Central memory CD8-positive, alpha-beta T cell (primary cell): ENCODE measurements around the gene BCL7A.
"Not testable (repeated sequence)": the region's sequence is repeated elsewhere in the genome, so short reads cannot be mapped to it uniquely, and the experiment has no call there.

Experiments
- ATAC-seq: fragments of 150-1000 bp; cut with Tn5 transposase; replicated peaks from 2 replicates; pipeline ENCODE4 v1.10.0; 2022; ENCODE audit warnings: mild to moderate bottlenecking, moderate FRiP score, moderate number of reproducible peaks; ENCODE audit not compliant: poor library complexity, severe bottlenecking; ENCODE audit errors: extremely low read depth
- DNase-seq, 2 donors: peaks; one replicate each; pipeline ENCODE4 v3.0.0; 2021; ENCODE audit warnings: low spot score in 2 of 2
- H3K27ac Mint-ChIP-seq: one replicate; pipeline ENCODE4 v1.8.0; 2022; ENCODE audit warnings: low read depth, mild to moderate bottlenecking, moderate library complexity, mixed read lengths
- H3K27me3 Mint-ChIP-seq: one replicate; pipeline ENCODE4 v1.8.0; 2022; ENCODE audit warnings: mixed read lengths
- H3K36me3 Mint-ChIP-seq: one replicate; pipeline ENCODE4 v1.8.0; 2022; ENCODE audit warnings: mild to moderate bottlenecking, moderate library complexity, mixed read lengths; ENCODE audit not compliant: insufficient read depth
- H3K4me1 Mint-ChIP-seq: one replicate; pipeline ENCODE4 v1.8.0; 2022; ENCODE audit warnings: mixed read lengths
- H3K4me3 Mint-ChIP-seq: one replicate; pipeline ENCODE4 v1.8.0; 2022; ENCODE audit warnings: mild to moderate bottlenecking, moderate library complexity, mixed read lengths
- H3K9me3 Mint-ChIP-seq: one replicate; pipeline ENCODE4 v1.8.0; 2022; ENCODE audit warnings: mixed read lengths

Gene BCL7A

DNA sequence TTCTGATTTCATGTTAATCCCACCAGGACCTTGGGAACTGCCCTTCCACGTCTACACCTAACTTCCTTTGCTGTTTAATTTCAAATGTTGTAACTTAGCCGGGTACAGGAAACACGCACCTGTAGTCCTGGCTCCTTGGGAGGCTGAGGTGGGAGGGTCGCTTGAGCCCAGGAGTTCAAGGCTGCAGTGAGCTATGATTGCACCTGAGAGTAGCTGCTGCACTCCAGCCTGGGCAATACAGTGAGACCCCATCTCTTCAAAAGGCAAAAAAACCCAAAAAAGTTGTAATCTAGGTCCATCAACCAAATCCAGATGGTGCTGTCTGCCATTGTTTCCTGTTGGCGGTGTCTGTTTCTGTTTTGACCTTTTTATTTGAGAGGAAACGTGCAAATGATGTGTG is 14.5 kb downstream of the BCL7A start:
- no peak overlapping the region for H3K27ac Mint-ChIP-seq

GRCh38 chr12:122040579-122041386 is 19.1 kb downstream of the BCL7A start:
- H3K4me1 Mint-ChIP-seq = no peaks in the 10 kb centered on the region
- peaks cover 15% of the 10 kb centered on the region for H3K36me3 Mint-ChIP-seq
- H3K4me3 Mint-ChIP-seq = no peak overlapping the region
- H3K9me3 Mint-ChIP-seq = no peaks in the 10 kb centered on the region
- ATAC-seq (no peak), DNase-seq (no peak)
- H3K27ac Mint-ChIP-seq = no peak overlapping the region
- no peaks in the 10 kb centered on the region for H3K27me3 Mint-ChIP-seq

More for the DNA sequence above, 14.5 kb downstream of the BCL7A start:
- no peak overlapping the region for H3K4me3 Mint-ChIP-seq
- no peak for DNase-seq
- H3K27me3 Mint-ChIP-seq = no peaks in the 10 kb centered on the region
- no peak for ATAC-seq
- H3K36me3 Mint-ChIP-seq = peaks cover 8% of the 10 kb centered on the region
- no peaks in the 10 kb centered on the region for H3K9me3 Mint-ChIP-seq
- no peaks in the 10 kb centered on the region for H3K4me1 Mint-ChIP-seq

DNA sequence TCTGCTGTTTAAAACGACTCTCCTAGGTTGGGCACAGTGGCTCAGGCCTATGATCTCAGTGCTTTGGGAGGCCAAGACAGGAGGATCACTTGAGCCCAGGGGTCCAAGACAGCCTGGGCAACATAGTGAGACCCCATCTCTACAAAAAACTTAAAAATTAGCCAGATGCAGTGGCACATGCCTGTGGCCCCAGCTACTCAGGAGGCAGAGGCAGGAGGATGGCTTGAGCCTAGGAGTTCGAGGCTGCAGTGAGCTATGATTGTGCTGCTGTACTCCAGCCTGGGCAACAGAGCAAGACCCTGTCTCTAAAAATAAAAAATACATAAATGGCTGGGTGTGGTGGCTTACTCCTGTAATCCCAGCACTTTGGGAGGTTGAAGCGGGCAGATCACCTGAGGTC is 19.8 kb downstream of the BCL7A start:
- not testable (repeated sequence) for ATAC-seq, H3K4me1 Mint-ChIP-seq, H3K27ac Mint-ChIP-seq, H3K4me3 Mint-ChIP-seq, H3K27me3 Mint-ChIP-seq, H3K9me3 Mint-ChIP-seq, DNase-seq
- peaks cover 16% of the 10 kb centered on the region for H3K36me3 Mint-ChIP-seq

- Mint-ChIP-seq H3K27me3 (no peaks in the 10 kb centered on the region), H3K9me3 (no peaks in the 10 kb centered on the region), H3K36me3 (peaks cover 12% of the 10 kb centered on the region), H3K4me1 (no peaks in the 10 kb centered on the region), H3K27ac (no peak overlapping the region), H3K4me3 (no peak overlapping the region)
- no peak for DNase-seq
- no peak for ATAC-seq
Observed at GRCh38 chr12:122042910-122043309, 21.2 kb downstream of the BCL7A start.

- ATAC-seq = no peak
- Mint-ChIP-seq H3K27me3 (no peaks in the 10 kb centered on the region), H3K36me3 (peaks cover 13% of the 10 kb centered on the region), H3K9me3 (no peaks in the 10 kb centered on the region), H3K4me3 (no peak overlapping the region), H3K27ac (no peak overlapping the region), H3K4me1 (no peaks in the 10 kb centered on the region)
- no peak for DNase-seq
Observed at GRCh38 chr12:122043476-122043875, 21.8 kb downstream of the BCL7A start.

DNA sequence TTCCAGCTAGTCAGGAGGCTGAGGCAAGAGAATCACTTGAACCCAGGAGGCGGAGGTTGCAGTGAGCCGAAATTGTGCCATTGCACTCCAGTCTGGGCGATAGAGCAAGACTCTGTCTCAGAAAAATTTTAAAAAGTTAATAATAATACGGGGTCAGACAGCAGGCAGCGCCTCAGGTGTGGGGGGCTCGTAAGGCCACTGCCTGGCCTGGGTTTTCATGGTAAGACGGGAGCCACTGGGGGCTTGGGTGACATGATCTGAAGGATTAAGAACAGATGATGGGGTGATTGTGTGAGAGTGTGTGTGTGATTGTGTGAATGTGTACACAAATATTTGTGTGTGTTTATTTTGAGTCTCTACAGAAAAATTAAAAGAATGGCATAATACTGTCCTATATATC is 23.6 kb downstream of the BCL7A start:
- H3K4me3 Mint-ChIP-seq = no peak overlapping the region
- H3K9me3 Mint-ChIP-seq = no peaks in the 10 kb centered on the region
- H3K27ac Mint-ChIP-seq = no peak overlapping the region
- ATAC-seq (no peak), DNase-seq (no peak)
- H3K27me3 Mint-ChIP-seq = no peaks in the 10 kb centered on the region
- H3K4me1 Mint-ChIP-seq = no peaks in the 10 kb centered on the region
- peaks cover 13% of the 10 kb centered on the region for H3K36me3 Mint-ChIP-seq

DNA sequence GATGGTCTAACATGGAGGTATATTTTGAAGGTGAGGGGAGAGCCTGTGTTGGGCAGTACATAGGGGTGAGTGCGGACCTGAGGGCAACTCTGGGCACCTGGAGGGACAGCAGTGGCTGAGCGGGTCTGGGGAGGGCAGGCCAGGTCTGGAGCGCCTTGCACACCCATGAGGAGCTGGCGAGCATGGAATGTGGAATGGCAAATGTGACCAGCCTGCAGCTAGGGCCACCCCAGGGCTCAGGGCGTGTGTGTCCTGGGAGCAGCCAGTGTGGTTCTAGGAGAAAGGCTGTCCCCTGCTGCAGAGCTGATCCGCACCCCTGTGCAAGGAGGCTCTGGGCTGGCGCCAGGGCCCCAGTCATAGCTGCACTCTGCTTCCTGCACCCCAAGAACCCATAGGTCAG is 24.5 kb downstream of the BCL7A start:
- no peaks in the 10 kb centered on the region for H3K27me3 Mint-ChIP-seq
- ATAC-seq = no peak
- H3K4me1 Mint-ChIP-seq = no peaks in the 10 kb centered on the region
- H3K9me3 Mint-ChIP-seq = no peaks in the 10 kb centered on the region
- no peak overlapping the region for H3K4me3 Mint-ChIP-seq
- no peak for DNase-seq
- no peak overlapping the region for H3K27ac Mint-ChIP-seq
- peaks cover 13% of the 10 kb centered on the region for H3K36me3 Mint-ChIP-seq

DNA sequence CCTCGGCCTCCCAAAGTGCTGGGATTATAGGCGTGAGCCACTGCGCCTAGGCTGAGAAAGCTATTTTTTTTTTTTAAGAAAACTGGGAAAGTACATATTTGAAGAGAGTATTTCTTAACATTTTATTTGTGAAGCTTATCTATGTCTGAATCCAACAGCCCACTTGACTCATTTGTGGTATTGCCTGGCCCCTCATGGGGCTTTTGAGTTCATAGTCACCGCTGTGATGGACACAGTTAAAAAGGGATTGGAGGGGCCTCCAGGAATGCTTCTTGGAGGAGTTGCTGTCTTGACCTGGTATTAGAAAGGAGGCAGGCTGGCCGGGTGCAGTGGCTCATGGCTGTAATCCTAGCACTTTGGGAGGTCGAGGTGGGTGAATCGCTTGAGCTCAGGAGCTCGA is 26.5 kb downstream of the BCL7A start:
- Mint-ChIP-seq H3K27me3 (no peaks in the 10 kb centered on the region), H3K27ac (no peak overlapping the region), H3K4me3 (no peak overlapping the region), H3K36me3 (peaks cover 10% of the 10 kb centered on the region), H3K4me1 (no peaks in the 10 kb centered on the region), H3K9me3 (no peaks in the 10 kb centered on the region)
- ATAC-seq (no peak), DNase-seq (no peak)

DNA sequence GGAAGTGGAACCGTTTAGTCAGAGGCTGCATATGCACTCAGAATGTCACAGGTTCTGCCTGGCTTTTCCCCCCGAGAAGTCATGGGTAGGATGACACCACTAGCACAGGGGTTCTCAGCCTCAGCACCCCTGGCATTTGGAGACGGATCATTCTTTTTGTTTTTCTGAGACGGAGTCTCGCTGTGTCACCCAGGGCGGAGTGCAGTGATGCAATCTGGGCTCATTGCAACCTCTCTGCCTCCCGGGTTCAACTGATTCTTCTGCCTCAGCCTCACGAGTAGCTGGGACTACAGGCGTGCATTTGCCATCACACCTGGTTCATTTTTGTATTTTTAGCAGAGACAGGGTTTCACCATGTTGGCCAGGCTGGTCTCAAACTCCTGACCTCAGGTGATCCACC is 28.1 kb downstream of the BCL7A start:
- Mint-ChIP-seq H3K9me3 (no peaks in the 10 kb centered on the region), H3K36me3 (peaks cover 5% of the 10 kb centered on the region), H3K27ac (no peak overlapping the region), H3K4me1 (no peaks in the 10 kb centered on the region), H3K27me3 (no peaks in the 10 kb centered on the region), H3K4me3 (no peak overlapping the region)
- ATAC-seq = no peak
- no peak for DNase-seq

- no peaks in the 10 kb centered on the region for H3K9me3 Mint-ChIP-seq
- H3K4me1 Mint-ChIP-seq = no peaks in the 10 kb centered on the region
- DNase-seq = no peak
- H3K27me3 Mint-ChIP-seq = no peaks in the 10 kb centered on the region
- no peak for ATAC-seq
- peaks cover 5% of the 10 kb centered on the region for H3K36me3 Mint-ChIP-seq
- no peak overlapping the region for H3K27ac Mint-ChIP-seq
- H3K4me3 Mint-ChIP-seq = no peak overlapping the region
Observed at GRCh38 chr12:122050706-122051105, 29.0 kb downstream of the BCL7A start.

- Mint-ChIP-seq H3K9me3 (no peaks in the 10 kb centered on the region), H3K4me1 (no peaks in the 10 kb centered on the region), H3K27me3 (no peaks in the 10 kb centered on the region), H3K36me3 (peaks cover 2% of the 10 kb centered on the region), H3K27ac (no peak overlapping the region), H3K4me3 (no peak overlapping the region)
- ATAC-seq (no peak), DNase-seq (no peak)
Observed at GRCh38 chr12:122051231-122051876, 29.7 kb downstream of the BCL7A start.

GRCh38 chr12:122052285-122052684 is 30.6 kb downstream of the BCL7A start:
- ATAC-seq (no peak), DNase-seq (no peak)
- Mint-ChIP-seq H3K27ac (no peak overlapping the region), H3K4me3 (no peak overlapping the region), H3K9me3 (no peaks in the 10 kb centered on the region), H3K36me3 (peaks cover 4% of the 10 kb centered on the region), H3K27me3 (no peaks in the 10 kb centered on the region), H3K4me1 (peaks cover 2% of the 10 kb centered on the region)

DNA sequence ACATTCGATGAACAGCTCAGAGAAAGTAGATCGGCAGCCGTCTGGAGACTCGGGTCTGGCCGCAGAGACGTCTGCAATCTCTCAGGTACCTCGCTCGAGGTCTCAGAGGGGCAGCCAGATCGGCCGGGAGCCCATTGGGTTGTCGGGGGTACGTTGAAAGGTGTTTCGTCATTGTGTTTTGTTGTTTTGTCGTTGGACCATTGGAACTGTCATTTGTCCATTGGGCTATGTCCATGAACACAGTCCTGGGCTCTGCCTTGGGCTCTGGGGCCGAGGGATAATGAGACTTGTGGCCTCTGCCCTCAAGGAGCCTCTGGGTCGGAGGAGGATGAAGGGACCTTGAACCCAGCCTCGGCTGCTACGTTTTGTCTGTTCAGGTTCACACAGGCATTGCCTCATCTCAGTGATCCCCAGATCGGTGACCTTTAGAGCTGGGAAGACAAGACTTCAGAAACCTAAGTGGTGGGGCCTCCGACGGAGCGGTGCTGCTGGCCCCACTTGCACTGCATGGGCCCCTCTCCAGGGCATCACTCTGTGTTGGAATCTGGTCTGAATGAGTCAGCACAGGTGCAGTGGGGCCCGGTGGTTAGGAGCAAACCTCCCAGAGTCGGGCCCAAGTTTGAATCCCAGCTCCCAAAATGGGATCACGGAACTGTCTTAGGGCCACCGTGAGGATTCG is 33.3 kb downstream of the BCL7A start:
- Mint-ChIP-seq H3K9me3 (no peaks in the 10 kb centered on the region), H3K27me3 (no peaks in the 10 kb centered on the region), H3K4me3 (no peak overlapping the region), H3K36me3 (peaks cover 6% of the 10 kb centered on the region), H3K4me1 (peaks cover 4% of the 10 kb centered on the region), H3K27ac (no peak overlapping the region)
- no peak for ATAC-seq
- DNase-seq = no peak
